HEK293 (cell line): ENCODE results near the gene VPS11.
"Not testable (repeated sequence)": the region's sequence is repeated elsewhere in the genome, so short reads cannot be mapped to it uniquely, and the experiment has no call there.

Experiments
- CTCF ChIA-PET: fragments of 350-600 bp; formaldehyde crosslinking; extraction: SDS; loops from one replicate; lab custom pipeline; 2021; ENCODE audit warnings: antibody characterized with exemption; lab: Yijun Ruan, JAX
- POLR2A ChIA-PET: fragments of 300-600 bp; formaldehyde crosslinking; extraction: SDS; loops from one replicate; lab custom pipeline; 2020; ENCODE audit warnings: antibody characterized with exemption, inconsistent platforms; lab: Yijun Ruan, JAX
- H3K27ac ChIP-seq: fragments of 200-500 bp; sonication (Bioruptor generic); 2 replicates; pipeline ENCODE4 v1.5.1; 2014; ENCODE audit warnings: low read depth, low read length, control low read depth, inconsistent platforms; ENCODE audit errors: extremely low read depth
- H3K36me3 ChIP-seq, 2 experiments: fragments of 200-500 bp in 1 of 2; sonication (Bioruptor generic) in 1 of 2; 1 replicate in 1 of 2; 2 replicates in 1 of 2; pipeline ENCODE4 v1.5.1; 2014 to 2017; ENCODE audit warnings: inconsistent platforms in 2 of 2, low read length in 2 of 2; ENCODE audit not compliant: control insufficient read depth in 2 of 2, insufficient read depth in 1 of 2
- H3K4me1 ChIP-seq: fragments of 200-500 bp; sonication (Bioruptor generic); 2 replicates; pipeline ENCODE4 v1.5.1; 2014; ENCODE audit warnings: mild to moderate bottlenecking, low read length, inconsistent platforms; ENCODE audit not compliant: control insufficient read depth, insufficient read depth
- H3K4me3 ChIP-seq: 2 replicates; pipeline ENCODE4 v1.5.1; 2011; ENCODE audit warnings: low read depth, mild to moderate bottlenecking, control low read depth, low read length, moderate library complexity
- H3K9me3 ChIP-seq: fragments of 200-500 bp; sonication (Bioruptor generic); 2 replicates; pipeline ENCODE4 v1.5.1; 2014; ENCODE audit warnings: low read depth, low read length, inconsistent platforms; ENCODE audit not compliant: control insufficient read depth, insufficient read depth
- FEZF1 ChIP-seq: fragments of 450-650 bp; formaldehyde crosslinking; IDR thresholded peaks from 2 replicates; pipeline ENCODE4 v1.5.1; 2016; ENCODE audit warnings: missing biosample characterization, missing genetic modification characterization
- GLI2 ChIP-seq: fragments of 450-650 bp; formaldehyde crosslinking; IDR thresholded peaks from 2 replicates; pipeline ENCODE4; 2017; ENCODE audit warnings: missing biosample characterization, missing genetic modification characterization, low read depth, borderline replicate concordance
- KLF16 ChIP-seq: fragments of 450-650 bp; formaldehyde crosslinking; IDR thresholded peaks from 2 replicates; pipeline ENCODE4 v1.5.1; 2017; ENCODE audit warnings: missing biosample characterization, missing genetic modification characterization
- SCRT1 ChIP-seq: fragments of 450-650 bp; formaldehyde crosslinking; IDR thresholded peaks from 2 replicates; pipeline ENCODE4 v1.5.1; 2016; ENCODE audit warnings: missing biosample characterization, missing genetic modification characterization, borderline replicate concordance
- SCRT2 ChIP-seq: fragments of 450-650 bp; formaldehyde crosslinking; IDR thresholded peaks from 2 replicates; pipeline ENCODE4 v1.5.1; 2016; ENCODE audit warnings: missing biosample characterization, missing genetic modification characterization
- ZBTB20 ChIP-seq: fragments of 450-650 bp; formaldehyde crosslinking; IDR thresholded peaks from 2 replicates; pipeline ENCODE4 v1.5.1; 2016; ENCODE audit warnings: missing biosample characterization, missing genetic modification characterization
- ZBTB8A ChIP-seq: fragments of 450-650 bp; formaldehyde crosslinking; IDR thresholded peaks from 2 replicates; pipeline ENCODE4 v1.5.1; 2016; ENCODE audit warnings: missing biosample characterization, missing genetic modification characterization
- ZNF280C ChIP-seq: fragments of 450-650 bp; formaldehyde crosslinking; IDR thresholded peaks from 2 replicates; pipeline ENCODE4 v1.5.1; 2016; ENCODE audit warnings: missing biosample characterization, missing genetic modification characterization
- ZNF324 ChIP-seq: fragments of 450-650 bp; formaldehyde crosslinking; IDR thresholded peaks from 2 replicates; pipeline ENCODE4 v1.5.1; 2016; ENCODE audit warnings: missing biosample characterization, missing genetic modification characterization
- ZNF394 ChIP-seq: fragments of 450-650 bp; formaldehyde crosslinking; IDR thresholded peaks from 2 replicates; pipeline ENCODE4 v1.5.1; 2016; ENCODE audit warnings: missing biosample characterization, missing genetic modification characterization, mild to moderate bottlenecking, moderate library complexity, borderline replicate concordance
- ZNF518A ChIP-seq: fragments of 450-650 bp; formaldehyde crosslinking; conservative IDR thresholded peaks from 2 replicates; pipeline ENCODE4 v1.5.1; 2016; ENCODE audit warnings: low read depth, missing biosample characterization, missing genetic modification characterization
- ZNF560 ChIP-seq: fragments of 450-650 bp; formaldehyde crosslinking; IDR thresholded peaks from 2 replicates; pipeline ENCODE4 v1.5.1; 2017; ENCODE audit warnings: missing biosample characterization, missing genetic modification characterization, borderline replicate concordance
- ZNF585B ChIP-seq: fragments of 450-650 bp; formaldehyde crosslinking; IDR thresholded peaks from 2 replicates; pipeline ENCODE4 v1.5.1; 2016; ENCODE audit warnings: missing biosample characterization, missing genetic modification characterization
- ZNF626 ChIP-seq: fragments of 450-650 bp; sonication (Bioruptor Pico); formaldehyde crosslinking; IDR thresholded peaks from 2 replicates; pipeline ENCODE4 v1.5.1; 2018; ENCODE audit warnings: missing biosample characterization, missing genetic modification characterization, inconsistent platforms
- ZNF701 ChIP-seq: fragments of 450-650 bp; formaldehyde crosslinking; IDR thresholded peaks from 2 replicates; pipeline ENCODE4 v1.5.1; 2016; ENCODE audit warnings: missing biosample characterization, missing genetic modification characterization
- ZNF843 ChIP-seq: fragments of 450-650 bp; formaldehyde crosslinking; IDR thresholded peaks from 2 replicates; pipeline ENCODE4 v1.5.1; 2016; ENCODE audit warnings: missing biosample characterization, missing genetic modification characterization
- TF ChIP-seq, protein P1 (sequence below): fragments of 450-650 bp; formaldehyde crosslinking; IDR thresholded peaks from 2 replicates; pipeline ENCODE4 v1.5.1; 2016; ENCODE audit warnings: missing biosample characterization, missing genetic modification characterization, borderline replicate concordance

VPS11 gene

GRCh38 chr11:119038884-119039283, 28.7 kb upstream of the VPS11 start (continued):
- TF ChIP-seq ZNF518A (tag by site-specific recombination) = no peak
- TF ChIP-seq ZNF585B = no peak
- TF ChIP-seq ZBTB8A = no peak
- TF ChIP-seq FEZF1 = no peak
- TF ChIP-seq ZNF560 (tag by site-specific recombination) = no peak

GRCh38 chr11:119039471-119039870, 28.1 kb upstream of the VPS11 start:
- CTCF ChIA-PET = interaction anchor here (0.6 to 0.7 kb wide), 2 partner anchors 85 to 299 kb away, joined by 3 read pairs; no protein-coding TSS in a partner anchor
- H3K27ac ChIP-seq, H3K36me3 ChIP-seq, POLR2A ChIA-PET, H3K4me1 ChIP-seq, H3K4me3 ChIP-seq, H3K9me3 ChIP-seq: not testable (repeated sequence)

- POLR2A ChIA-PET = interaction anchor here (0.7 to 0.9 kb wide), 2 partner anchors 14 to 108 kb away, joined by 3 read pairs; no protein-coding TSS in a partner anchor
- Histone ChIP-seq H3K27ac (no peak overlapping the region), H3K36me3 (peaks cover 0 to 26% of the 10 kb centered on the region in 2 experiments; a peak in 2 of 3 replicates), H3K9me3 (no peaks in the 10 kb centered on the region), H3K4me3 (no peak overlapping the region), H3K4me1 (no peaks in the 10 kb centered on the region)
- TF ChIP-seq ZNF701 (tag by site-specific recombination) (no peak), SCRT1 (tag by site-specific recombination) (peak; percentile 56; the same call in 1 of the 2 replicates), ZNF324 (tag by site-specific recombination) (no peak), SCRT2 (peak; percentile 61), ZNF843 (no peak), KLF16 (tag by site-specific recombination) (no peak), ZNF394 (tag by site-specific recombination) (no peak), ZNF626 (tag by site-specific recombination) (no peak), GLI2 (tag by site-specific recombination) (no peak), ZBTB20 (tag by site-specific recombination) (no peak), ZNF280C (no peak)
- TF ChIP-seq, protein P1, sequence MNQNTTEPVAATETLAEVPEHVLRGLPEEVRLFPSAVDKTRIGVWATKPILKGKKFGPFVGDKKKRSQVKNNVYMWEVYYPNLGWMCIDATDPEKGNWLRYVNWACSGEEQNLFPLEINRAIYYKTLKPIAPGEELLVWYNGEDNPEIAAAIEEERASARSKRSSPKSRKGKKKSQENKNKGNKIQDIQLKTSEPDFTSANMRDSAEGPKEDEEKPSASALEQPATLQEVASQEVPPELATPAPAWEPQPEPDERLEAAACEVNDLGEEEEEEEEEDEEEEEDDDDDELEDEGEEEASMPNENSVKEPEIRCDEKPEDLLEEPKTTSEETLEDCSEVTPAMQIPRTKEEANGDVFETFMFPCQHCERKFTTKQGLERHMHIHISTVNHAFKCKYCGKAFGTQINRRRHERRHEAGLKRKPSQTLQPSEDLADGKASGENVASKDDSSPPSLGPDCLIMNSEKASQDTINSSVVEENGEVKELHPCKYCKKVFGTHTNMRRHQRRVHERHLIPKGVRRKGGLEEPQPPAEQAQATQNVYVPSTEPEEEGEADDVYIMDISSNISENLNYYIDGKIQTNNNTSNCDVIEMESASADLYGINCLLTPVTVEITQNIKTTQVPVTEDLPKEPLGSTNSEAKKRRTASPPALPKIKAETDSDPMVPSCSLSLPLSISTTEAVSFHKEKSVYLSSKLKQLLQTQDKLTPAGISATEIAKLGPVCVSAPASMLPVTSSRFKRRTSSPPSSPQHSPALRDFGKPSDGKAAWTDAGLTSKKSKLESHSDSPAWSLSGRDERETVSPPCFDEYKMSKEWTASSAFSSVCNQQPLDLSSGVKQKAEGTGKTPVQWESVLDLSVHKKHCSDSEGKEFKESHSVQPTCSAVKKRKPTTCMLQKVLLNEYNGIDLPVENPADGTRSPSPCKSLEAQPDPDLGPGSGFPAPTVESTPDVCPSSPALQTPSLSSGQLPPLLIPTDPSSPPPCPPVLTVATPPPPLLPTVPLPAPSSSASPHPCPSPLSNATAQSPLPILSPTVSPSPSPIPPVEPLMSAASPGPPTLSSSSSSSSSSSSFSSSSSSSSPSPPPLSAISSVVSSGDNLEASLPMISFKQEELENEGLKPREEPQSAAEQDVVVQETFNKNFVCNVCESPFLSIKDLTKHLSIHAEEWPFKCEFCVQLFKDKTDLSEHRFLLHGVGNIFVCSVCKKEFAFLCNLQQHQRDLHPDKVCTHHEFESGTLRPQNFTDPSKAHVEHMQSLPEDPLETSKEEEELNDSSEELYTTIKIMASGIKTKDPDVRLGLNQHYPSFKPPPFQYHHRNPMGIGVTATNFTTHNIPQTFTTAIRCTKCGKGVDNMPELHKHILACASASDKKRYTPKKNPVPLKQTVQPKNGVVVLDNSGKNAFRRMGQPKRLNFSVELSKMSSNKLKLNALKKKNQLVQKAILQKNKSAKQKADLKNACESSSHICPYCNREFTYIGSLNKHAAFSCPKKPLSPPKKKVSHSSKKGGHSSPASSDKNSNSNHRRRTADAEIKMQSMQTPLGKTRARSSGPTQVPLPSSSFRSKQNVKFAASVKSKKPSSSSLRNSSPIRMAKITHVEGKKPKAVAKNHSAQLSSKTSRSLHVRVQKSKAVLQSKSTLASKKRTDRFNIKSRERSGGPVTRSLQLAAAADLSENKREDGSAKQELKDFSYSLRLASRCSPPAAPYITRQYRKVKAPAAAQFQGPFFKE (tag by site-specific recombination) = no peak
- CTCF ChIA-PET = interaction anchor here (1.5 to 1.6 kb wide), 2 partner anchors 10 to 13 kb away, joined by 4 to 6 read pairs; no protein-coding TSS in a partner anchor
Measured at GRCh38 chr11:119041821-119042514, 25.6 kb upstream of the VPS11 start.
